ENCODE measurements around the gene FARS2.
"Not testable (repeated sequence)": the region's sequence is repeated elsewhere in the genome, so short reads cannot be mapped to it uniquely, and the experiment has no call there.

The FARS2 gene

DNA sequence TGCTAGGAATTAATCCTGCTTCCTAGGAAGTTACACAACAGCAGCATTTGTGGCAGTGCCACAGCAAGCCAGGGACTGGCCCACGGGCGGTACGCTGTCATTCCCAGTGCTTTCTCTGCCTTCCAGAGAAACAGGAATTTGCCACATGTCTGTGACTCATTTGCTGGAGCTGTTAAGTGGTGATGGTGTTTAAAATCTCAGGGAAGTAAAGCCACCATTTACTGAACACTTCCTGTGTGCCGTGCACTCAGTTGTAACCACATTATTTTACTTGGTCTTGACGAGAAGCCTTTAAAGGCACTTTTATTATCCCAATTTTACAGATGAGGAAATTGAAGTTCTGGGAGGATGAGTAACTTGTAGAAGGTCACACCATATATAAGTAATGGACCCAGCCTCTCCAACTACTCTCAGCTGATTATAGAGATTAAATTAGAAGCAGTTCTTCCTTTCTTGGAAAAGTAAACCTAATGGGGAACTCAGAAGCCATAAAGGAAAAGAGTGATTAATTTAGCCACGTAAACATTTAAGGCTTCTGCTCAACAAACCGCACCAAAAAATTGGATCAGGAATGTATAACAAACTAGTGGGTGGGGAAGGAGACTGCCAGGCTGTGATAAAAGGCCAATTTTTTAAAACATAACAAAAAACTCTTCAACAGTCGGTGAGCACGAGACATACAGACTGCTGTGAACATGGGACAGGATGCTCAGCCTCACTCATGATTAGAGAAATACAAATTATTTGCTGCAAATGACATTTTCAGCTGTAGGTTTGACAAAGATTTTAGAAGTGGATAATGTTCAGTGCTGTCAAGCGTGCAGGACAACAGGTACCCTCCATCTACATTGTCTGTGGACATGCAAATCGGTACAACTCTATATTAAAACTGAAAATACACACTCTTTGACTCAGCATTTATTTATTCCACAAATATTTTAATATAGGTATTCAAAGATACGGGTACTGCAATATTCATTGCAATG is 434.2 kb downstream of the FARS2 start:
- no peak for DNase-seq (ENCODE audit: low read depth)

DNA sequence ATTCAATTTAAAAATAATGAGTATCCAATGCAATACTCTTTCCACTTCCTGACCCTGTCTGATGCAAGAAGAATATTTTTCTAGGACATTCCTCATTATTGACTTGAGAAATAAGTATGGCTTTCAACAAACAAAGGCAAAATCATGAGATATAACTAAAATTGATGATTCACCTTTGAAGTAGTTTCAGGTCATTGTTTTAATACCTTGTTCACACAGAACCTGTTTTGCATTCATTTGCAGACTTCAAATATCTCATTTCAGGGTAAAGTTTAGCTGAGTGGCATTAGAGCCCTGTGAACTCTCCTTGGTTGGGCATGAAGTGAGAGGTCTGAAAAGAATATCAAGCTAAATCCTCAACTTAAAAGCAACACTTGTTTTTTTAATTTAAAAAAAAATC is 436.2 kb downstream of the FARS2 start:
- DNase-seq (ENCODE audit: low read depth): no peak

DNA sequence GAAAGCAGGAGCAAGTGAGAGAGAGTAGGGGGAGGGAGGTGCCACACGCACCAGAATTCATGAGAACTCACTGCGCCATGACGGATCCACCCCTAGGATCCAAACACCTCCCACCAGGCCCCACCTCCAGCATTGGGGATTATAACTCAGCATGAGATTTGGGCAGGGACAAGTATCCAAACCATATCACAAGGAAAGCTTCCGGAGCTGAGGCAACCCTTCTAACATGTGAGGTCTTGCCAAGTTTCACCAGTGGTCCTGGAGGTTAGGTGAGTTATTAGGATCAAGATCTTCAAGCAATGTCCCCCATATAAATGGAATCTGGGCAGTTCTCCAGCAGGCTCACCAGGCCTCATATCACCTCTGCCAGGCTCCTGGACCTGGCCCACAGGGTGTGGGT is 437.0 kb downstream of the FARS2 start:
- DNase-seq (ENCODE audit: low read depth): no peak

DNA sequence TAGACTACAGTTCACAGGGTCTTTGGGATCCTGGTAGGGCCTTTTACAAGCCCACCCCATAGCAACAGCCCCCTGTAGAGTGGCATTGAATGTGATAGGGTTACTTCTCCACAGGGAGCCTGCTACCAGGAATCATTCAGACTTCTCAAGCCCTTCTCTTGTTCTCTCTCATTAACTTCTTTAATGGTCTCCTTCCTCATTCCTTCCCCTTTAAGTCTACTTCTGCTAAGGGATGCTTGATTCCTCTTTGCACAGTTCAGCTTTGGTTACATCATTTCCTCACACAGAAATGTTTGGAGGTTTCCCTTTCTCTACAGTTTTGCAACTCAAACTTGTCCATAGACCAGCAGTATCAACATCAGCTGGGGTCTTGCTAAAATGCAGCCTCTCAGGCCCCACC is 437.8 kb downstream of the FARS2 start:
- not testable (repeated sequence) for DNase-seq (ENCODE audit: low read depth)

DNA sequence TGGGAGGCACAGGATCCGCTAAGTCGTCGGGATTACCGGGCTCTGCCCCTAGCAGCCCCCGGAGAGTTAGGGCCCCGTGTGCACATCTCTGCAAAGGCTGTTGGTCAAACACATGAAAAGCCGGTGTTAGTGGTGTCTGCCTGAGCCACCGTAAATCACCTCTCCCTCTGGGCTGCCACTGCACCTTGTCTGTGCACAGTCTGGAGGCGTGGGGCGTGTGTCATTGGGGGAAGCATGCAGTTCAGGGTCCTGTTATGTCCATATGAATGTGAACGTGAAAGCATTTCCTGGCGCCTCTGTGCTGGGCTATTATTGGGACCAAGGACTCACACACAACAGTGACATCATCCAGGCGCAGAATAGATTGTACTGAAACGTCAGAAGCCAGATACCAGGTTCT is 439.9 kb downstream of the FARS2 start:
- no peak for DNase-seq (ENCODE audit: low read depth)

DNA sequence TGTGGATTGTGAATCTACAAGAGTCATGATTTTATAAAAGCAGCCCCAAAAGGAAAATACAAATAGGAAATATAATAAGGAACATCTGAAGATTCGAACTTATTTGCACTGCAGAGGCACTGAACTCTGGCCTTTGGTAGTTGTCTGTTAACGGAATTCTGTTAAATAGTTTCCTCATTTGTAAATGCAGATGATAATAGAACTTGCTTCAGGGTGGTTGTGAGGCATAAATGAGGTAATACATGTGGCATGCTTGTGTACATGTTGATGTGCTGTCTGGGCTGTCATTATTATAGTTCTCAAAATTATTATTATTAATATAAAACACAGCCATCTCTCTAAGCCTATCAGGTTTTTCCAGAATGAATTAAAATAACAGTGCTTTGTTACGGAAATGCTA is 443.4 kb downstream of the FARS2 start:
- no peak for DNase-seq (ENCODE audit: low read depth)

DNA sequence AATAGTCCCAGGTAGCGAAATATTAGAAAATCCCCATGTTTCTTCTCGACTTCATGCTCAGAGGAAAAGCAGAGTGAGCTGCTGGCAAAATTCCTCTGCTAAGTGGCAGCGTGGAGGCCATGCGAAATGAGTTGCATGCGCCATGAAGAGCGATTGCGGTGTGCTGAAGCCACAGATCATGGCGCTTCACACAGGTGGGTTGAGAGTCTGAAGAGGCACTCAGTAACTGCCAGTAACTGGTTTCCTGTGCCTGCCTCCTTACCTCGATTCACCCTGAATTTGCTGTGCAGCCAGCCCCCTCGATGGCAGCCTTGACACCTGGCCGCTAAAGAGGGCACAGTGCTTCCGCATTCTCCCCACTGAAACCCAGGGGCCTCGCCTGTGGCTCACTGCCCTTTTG is 443.9 kb downstream of the FARS2 start:
- DNase-seq (ENCODE audit: low read depth): no peak

DNA sequence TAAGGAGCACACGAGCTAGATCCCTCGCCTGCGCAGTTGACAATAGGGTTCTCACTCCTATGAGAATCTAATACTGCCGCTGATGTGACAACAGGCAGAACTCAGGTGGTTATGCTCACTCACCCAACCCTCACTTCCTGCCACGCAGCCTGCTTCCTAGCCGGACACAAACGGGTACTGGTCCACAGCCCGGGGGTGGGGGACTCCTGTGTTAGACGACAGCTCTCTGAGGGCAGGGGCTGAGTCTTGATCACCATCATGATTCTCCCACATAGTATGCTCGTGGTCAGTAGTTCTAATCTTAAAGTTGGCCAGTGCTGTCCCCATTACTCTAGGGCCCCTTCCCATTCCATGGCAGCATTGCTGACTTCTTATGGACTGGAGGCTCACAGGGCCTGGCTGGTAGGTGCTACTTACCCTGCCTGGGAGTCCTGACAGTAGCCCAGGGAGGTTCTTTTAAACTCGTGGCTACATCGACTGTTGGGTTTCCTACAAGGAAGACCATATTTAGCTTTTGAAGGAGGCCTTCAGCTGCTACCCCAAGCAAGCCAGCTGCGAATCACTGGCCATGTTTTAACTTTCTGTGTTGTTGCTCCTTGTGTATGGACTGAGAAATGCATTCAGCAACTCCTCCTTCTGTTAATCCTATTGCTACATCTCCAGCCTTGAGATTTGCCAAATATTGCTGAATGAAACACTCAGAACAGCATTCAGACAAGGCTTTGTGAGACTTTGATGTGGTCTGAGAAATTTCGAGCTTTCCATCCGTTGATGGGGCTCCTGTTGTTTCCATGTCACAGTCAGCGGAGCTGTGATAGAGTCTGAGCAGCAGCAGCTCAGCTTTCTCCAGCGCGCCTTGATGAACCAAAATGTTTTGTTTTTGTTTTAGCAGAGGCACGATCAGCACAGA is 445.1 kb downstream of the FARS2 start:
- no peak for DNase-seq (ENCODE audit: low read depth)

DNA sequence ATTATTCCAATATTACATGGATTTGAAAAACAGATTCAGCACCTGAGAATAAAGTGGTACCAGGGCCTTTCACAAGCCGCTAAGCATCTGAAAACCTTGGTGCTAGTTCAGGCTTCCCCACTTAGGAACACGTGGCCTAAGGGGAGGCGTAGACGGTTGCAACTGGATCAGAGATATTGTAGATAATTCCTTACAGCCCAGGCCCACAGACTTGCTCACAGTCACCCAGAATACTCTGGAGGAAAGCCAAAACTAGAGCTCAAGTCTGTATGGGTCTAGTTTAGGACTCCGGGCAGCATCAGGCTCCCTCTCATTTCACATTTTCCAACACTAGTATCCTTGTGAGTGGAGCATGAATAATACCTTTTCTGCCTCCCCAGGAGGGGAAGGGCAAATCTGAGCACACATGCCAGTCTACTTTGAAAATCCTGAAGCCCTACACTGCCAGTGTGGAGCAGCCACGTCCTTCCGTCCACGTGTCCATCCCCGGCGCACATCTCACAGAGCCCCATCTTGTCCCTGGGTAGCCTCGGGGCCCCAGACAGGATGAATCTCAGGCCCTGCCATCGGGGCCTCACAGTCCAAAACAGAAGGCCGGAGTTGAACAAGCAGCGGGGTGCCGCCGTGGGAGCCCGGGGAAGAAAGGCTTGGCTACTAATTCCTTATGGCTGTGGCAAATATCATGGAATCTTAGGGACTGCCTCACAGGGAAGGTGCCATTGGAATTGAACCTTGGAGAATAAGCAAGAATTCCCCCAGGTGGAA is 446.1 kb downstream of the FARS2 start:
- DNase-seq (ENCODE audit: low read depth): no peak

DNA sequence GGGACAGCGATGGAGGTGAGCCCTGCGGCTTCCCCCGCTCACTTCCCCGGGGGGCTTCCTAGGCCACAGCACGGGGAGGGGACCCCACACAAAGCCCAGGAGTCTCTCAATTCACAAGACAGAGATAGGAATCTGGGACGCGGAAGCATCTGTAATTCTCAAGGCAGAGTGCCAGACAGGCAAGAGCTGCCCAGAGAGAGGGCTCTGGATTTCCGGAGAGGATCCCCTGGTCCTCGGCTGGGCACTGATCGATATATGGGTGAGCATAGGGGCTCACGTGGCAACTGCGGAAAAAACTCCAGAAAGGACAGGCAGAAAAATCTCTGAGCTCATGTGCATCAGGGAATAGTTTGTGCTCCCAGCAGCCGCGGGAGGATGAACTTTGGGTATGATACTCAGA is 449.2 kb downstream of the FARS2 start:
- no peak for DNase-seq (ENCODE audit: low read depth)

DNA sequence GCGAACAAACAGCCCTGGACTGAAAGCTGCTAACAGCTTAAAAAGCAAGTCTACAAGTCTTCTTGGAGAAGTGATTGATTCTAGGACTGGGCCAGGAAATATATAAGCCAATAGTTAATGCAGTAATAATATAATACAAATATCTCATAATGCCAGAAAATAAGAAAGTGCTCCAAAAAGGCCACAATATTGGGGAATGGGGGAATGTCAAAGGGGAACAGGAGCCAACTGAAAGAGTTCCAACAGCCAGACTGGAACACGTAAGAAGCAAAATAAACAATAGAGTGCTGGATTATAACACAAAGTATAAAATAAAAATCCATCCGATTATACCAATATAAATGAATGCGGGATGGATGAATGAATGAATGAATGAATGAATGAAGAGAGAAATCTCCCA is 449.6 kb downstream of the FARS2 start:
- DNase-seq (ENCODE audit: low read depth): no peak

DNA sequence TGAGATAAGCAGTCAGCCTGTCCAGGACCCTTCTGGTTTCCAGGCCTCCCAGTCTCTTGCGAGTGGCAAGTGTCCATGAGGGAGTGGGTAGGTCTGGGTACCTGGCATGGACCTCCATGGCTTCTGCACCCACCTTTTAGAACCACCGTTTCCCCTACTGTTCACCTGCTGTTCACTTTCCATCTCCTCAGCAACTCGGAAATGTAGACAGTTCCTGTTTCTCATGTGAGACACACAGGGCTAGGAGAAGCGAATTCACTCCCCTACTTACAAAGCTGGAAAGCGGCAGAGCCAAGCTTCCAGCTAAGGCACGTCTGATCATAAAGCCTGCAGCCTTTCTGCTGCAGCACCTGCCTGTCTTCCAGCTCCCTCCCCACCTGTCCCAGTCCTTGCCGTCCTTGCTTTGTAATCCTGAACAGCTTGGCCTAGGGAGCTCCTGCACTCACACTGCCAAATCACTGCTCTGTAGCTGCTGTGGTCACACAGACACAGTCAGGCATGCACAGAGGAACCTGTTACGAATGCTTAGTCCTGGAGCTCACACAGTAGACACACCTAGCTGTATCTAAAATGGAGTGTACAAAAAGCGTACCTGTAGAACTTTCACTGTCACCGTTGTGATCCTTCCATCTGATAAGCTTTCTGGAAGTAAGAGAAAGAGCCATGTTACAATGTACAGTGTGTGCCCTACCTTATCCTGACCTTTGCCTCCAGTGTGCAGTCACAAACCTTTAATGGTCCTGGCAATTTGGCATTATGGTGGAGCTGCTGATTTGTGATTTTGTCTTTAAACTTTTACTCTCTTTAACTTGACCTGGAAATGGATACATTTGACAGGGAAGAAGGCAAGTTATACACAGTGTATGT is 451.3 kb downstream of the FARS2 start:
- no peak for DNase-seq (ENCODE audit: low read depth)

DNA sequence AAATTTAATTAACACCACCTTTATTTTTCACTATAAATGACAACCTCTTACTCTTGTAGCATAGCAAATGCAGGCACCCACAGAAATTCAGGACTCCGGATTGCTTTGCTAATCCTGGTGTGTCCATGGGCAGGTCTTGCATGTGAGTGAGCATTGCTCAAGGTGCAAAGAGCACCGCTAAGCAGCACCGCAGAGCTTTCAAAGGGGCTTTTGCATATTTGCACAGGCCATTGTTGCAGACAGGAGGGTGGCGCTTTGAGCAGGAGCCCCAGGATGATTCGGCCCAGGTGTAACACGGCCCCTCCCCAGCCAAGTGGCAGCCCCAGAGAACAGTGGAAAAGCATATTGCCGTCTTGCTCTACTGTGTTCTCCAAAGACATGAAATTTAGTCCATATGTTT is 452.2 kb downstream of the FARS2 start:
- DNase-seq (ENCODE audit: low read depth): no peak

DNA sequence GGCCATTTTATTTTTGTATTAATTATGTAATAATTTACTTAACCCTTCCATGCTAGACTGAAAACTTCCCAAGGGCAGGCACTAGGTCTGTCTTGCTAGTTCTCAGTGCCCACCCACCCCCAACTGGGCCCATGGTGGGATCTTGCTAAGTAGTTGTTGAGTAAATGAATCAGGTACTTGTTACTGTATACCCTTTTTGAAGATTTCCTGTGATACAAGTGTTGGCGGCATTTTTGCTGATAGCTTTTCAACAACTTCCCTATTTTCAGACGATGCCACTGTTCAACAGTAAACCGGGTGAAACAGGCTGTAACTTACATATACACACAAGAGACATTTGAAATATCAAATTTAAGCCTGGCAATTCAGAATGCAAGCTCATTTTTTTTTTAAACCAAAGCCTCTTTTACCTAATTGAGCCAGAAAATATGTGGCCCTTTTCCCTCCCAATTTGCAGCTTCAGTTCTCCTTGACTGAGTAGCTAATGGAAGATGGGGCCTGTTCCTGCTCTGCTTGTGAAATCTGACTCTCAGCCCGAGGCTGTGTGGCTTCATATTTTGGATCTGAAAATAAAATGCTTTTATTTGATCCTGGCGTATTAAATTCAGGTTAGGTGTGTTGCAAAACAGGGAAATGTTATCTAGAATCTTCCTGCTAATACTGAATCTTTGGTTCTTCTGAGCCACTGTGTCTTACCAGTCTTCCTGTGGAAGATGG is 457.1 kb downstream of the FARS2 start:
- no peak for DNase-seq (ENCODE audit: low read depth)

DNA sequence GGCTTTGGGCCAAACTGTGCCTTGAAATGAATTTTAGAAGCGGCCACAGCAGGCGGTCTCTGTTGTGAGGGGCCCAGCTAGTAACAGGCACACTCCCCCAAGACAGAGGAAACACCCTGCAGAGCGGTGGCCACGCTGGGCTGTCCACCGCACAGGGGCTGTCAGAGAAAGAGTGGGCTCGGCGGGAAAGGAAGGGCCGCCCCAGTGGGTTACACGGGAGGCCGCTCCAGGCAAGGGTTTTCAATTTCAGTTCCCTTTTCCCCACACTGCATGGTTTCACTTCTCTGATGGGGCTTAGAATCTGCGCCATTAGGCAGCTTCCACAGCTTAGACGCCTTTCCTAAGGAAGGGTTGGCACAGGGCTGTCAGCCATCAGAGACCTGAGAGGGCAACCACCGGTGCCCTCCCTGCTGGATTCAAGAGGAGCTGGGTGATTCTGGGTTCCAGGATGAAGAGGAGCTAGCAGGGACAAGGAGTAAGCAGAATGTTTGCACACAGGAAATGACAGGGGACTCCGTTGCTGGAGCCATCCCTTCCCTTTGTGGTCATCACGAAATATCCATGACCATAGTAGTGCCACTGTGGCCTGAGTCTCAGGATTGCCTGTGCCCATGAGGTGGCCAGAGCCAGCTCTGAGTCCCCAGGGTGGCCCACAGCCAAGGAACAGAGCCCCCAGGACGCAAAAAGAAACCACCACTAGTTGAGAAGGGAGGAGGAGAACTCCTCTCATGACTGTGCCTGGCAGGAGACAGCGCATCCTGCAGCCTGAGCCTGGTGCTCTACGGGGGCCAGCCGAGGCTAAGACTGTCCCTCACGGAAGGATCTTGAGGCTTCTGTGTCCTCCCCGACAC is 462.8 kb downstream of the FARS2 start:
- no peak for DNase-seq (ENCODE audit: low read depth)

DNA sequence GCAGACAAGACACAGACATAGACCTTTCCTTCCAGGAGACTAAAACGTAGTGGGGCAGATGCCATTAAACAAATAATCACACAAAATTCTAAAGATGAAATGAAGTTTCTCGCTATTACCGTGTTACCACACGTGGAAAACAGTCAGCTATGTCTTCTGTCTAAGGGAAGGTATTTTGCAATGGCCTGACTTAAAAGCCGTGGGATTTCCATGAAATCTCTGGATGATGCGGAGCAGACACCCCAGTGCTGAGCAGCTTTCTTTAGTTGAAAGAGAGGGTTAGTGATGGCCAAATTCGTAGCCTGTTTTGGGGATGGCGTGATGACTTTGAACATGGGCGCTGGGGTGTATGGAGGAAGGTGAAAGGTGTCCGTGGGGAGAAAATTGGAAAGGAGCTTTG is 463.6 kb downstream of the FARS2 start:
- DNase-seq (ENCODE audit: low read depth): no peak

DNA sequence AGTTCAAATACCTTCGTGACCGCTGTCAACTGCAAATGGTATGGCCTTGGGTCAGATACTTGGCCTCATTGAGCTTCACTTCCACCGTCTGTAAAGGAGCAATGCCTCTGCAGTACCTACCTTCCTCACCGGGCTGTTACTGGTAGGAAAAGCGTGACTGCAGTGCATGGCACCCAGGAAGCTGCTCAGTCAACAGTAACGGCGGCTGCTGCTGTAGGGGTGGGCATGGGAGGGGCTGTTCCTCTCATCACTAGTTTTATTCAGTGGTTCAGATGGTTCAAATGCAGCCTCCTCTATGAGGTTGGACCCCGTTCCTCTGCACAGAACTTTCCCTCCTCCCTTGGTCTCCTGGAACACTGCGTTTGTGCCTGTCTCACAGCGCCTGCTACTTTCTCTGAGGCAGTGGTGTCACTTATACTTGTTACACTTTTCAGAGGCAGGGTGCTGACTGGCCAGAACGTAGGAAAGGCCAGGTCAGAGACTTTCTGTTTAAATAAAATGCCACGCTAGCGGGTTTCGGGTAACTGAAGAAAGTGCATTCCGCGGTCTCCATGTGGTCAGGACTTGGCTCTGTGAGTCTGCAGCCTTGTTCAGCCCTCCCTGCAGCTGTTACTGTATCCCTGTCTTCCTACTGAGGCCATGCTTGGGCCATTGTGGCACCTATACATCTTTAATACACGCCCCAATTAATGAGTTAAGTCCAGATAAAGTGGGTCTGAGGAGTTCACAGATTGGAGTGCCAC is 465.8 kb downstream of the FARS2 start:
- DNase-seq (ENCODE audit: low read depth): no peak

DNA sequence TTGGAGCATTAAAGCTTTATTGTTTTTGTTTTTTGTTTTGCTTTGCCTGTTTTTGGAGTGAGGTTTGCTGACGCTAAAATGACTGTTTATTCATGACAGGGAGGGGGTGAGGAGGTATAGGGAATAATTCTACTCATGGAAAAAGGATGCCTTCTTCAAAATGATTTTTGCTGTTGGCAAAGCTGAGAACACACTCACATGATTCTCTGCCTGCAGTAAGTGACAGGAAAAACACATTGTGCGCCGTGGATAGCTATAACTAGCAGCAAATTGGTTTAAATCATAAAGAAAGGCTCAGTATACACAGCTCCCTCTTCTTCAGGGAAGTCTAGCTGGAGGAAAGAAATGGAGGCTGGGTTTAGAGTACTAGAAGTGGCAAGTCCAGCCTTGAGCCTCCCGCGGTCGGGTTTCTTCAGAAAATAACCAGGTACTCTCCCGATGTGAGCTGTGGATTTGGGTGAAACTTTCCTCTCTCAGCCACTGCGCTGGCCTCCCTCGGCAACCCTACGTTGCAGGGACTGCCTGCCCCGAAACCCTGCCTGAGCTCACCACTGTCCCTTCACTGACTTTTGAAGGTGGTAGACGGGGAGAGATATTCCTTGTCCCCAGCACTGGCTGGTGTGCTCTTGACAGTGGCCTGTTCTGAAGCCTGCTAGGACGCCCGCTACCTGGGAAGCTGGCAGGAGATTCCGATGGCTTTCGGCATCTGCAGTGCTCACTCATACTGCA is 467.2 kb downstream of the FARS2 start:
- DNase-seq (ENCODE audit: low read depth): no peak
